ENCODE results near the gene FBXL16. TPM values are rescaled to one million over a fixed set of nuclear protein-coding genes. Genes with fewer than 3 reads are reported as not detected.

FBXL16 gene
- total and polyA plus RNA-seq, 2 of the 13 experiments (the other 11 are each of a cell fraction or from before 2014, with no cell fraction given), result 0.22 to 2.0 TPM

DNA sequence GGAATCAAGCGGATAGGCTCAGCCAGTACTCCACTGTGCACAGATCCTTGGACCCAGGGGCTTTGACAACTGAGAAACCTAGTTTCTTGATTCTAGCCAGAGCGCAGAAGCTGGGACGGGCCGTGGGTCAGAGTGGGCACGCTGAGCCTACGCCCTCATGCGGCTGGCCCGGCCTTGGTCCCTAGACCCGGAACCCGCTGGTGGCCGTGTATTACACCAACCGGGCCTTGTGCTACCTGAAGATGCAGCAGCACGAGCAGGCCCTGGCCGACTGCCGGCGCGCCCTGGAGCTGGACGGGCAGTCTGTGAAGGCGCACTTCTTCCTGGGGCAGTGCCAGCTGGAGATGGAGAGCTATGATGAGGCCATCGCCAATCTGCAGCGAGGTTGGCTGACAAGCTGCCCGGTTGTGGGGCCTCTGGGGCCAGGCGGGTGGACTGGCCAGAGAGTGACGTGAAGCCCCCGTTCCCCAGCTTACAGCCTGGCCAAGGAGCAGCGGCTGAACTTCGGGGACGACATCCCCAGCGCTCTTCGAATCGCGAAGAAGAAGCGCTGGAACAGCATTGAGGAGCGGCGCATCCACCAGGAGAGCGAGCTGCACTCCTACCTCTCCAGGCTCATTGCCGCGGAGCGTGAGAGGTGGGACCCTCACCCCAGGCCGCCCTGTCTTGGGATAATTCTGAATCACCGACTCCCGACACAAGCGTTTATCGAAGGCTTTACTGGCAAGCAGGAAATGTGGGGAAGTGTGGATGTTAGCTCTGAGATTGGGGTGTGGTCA is 24.4 kb downstream of the FBXL16 start (continued):
- TF ChIP-seq, protein P1, sequence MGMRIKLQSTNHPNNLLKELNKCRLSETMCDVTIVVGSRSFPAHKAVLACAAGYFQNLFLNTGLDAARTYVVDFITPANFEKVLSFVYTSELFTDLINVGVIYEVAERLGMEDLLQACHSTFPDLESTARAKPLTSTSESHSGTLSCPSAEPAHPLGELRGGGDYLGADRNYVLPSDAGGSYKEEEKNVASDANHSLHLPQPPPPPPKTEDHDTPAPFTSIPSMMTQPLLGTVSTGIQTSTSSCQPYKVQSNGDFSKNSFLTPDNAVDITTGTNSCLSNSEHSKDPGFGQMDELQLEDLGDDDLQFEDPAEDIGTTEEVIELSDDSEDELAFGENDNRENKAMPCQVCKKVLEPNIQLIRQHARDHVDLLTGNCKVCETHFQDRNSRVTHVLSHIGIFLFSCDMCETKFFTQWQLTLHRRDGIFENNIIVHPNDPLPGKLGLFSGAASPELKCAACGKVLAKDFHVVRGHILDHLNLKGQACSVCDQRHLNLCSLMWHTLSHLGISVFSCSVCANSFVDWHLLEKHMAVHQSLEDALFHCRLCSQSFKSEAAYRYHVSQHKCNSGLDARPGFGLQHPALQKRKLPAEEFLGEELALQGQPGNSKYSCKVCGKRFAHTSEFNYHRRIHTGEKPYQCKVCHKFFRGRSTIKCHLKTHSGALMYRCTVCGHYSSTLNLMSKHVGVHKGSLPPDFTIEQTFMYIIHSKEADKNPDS (CRISPR knock-in tag; IDR thresholded peaks at IDR 0.05), result no peak
- TF ChIP-seq, protein P2, sequence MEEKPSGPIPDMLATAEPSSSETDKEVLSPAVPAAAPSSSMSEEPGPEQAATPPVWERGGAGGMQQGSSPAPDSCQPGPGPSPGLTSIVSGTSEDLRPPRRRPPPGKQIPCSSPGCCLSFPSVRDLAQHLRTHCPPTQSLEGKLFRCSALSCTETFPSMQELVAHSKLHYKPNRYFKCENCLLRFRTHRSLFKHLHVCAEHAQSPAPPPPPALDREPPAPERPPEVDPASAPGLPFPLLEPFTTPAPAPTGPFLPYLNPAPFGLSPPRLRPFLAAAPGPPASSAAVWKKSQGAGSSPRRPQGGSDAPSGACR (CRISPR knock-in tag; IDR thresholded peaks at IDR 0.05), result peak; percentile 48; the same call in 1 of the 2 replicates
- no peak for TF ChIP-seq SETDB1 (CRISPR knock-in tag; IDR thresholded peaks at IDR 0.05; ENCODE audit: borderline replicate concordance)
- TF ChIP-seq ZNF563 (CRISPR knock-in tag; IDR thresholded peaks at IDR 0.05), result 0 out of 2 replicates have a peak, but pooled peaks have one; percentile 24
- TF ChIP-seq NFATC3 (CRISPR knock-in tag; IDR thresholded peaks at IDR 0.05), result no peak
- TF ChIP-seq ZFP82 (CRISPR knock-in tag; IDR thresholded peaks at IDR 0.05; ENCODE audit: borderline replicate concordance), result no peak
- no peak for TF ChIP-seq MAFG (CRISPR knock-in tag; IDR thresholded peaks at IDR 0.05)
- no peak for TF ChIP-seq RXRA (CRISPR knock-in tag; IDR thresholded peaks at IDR 0.05)
- TF ChIP-seq SOX13 (IDR thresholded peaks at IDR 0.05), result no peak
- no peak for TF ChIP-seq SOX13 (CRISPR knock-in tag; conservative IDR thresholded peaks at IDR 0.05 in 1 of 2, IDR thresholded peaks at IDR 0.05 in 1 of 2)
- no peak for TF ChIP-seq SRSF4 (IDR thresholded peaks at IDR 0.05; ENCODE audit: low read depth, low read length, poor library complexity, severe bottlenecking)
- no peak for TF ChIP-seq SKI (IDR thresholded peaks at IDR 0.05; ENCODE audit: partially characterized antibody)
- TF ChIP-seq PHB2 (IDR thresholded peaks at IDR 0.05; ENCODE audit: partially characterized antibody), result no peak
- no peak for TF ChIP-seq ZNF17 (CRISPR knock-in tag; IDR thresholded peaks at IDR 0.05)
- no peak for TF ChIP-seq RCOR2 (CRISPR knock-in tag; IDR thresholded peaks at IDR 0.05)
- no peak for TF ChIP-seq EZH2 (conservative IDR thresholded peaks at IDR 0.05; ENCODE audit: low read depth, low read length)
- TF ChIP-seq SRY (CRISPR knock-in tag; IDR thresholded peaks at IDR 0.05), result no peak
- TF ChIP-seq, protein P3, sequence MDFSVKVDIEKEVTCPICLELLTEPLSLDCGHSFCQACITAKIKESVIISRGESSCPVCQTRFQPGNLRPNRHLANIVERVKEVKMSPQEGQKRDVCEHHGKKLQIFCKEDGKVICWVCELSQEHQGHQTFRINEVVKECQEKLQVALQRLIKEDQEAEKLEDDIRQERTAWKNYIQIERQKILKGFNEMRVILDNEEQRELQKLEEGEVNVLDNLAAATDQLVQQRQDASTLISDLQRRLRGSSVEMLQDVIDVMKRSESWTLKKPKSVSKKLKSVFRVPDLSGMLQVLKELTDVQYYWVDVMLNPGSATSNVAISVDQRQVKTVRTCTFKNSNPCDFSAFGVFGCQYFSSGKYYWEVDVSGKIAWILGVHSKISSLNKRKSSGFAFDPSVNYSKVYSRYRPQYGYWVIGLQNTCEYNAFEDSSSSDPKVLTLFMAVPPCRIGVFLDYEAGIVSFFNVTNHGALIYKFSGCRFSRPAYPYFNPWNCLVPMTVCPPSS (IDR thresholded peaks at IDR 0.05), result no peak
